GM23338 (cell line): Measurements from ENCODE around the gene KLRF2. TPM values are rescaled to one million over a fixed set of nuclear protein-coding genes. Genes with fewer than 3 reads are reported as not detected.

ENCODE experiments used
- ATAC-seq: fragments of 200-7000 bp; cut with Tn5 transposase; 3 replicates; pipeline ENCODE4 v1.9.1; 2020
- DNase-seq: peaks from one replicate; pipeline ENCODE4 v3.0.0-alpha.2; 2015; ENCODE audit warnings: low spot score
- H2AFZ ChIP-seq: fragments of 200-600 bp; sonication (generic); 2 replicates; pipeline ENCODE4 v1.8.0; 2016; ENCODE audit warnings: antibody characterized with exemption, mild to moderate bottlenecking, moderate library complexity
- H3F3A ChIP-seq: fragments of 200-600 bp; sonication (generic); replicated peaks from 2 replicates; pipeline ENCODE4 v1.8.0; 2017; ENCODE audit warnings: antibody characterized with exemption, mixed run types, low read depth
- H3K27ac ChIP-seq: fragments of 200-600 bp; sonication (generic); 2 replicates; pipeline ENCODE4 v1.6.1; 2016; ENCODE audit warnings: low read depth
- H3K27me3 ChIP-seq: fragments of 200-600 bp; sonication (generic); 2 replicates; pipeline ENCODE4 v1.8.0; 2016; ENCODE audit warnings: mild to moderate bottlenecking, mixed run types, moderate library complexity; ENCODE audit not compliant: insufficient read depth
- H3K36me3 ChIP-seq: fragments of 200-600 bp; sonication (generic); 2 replicates; pipeline ENCODE4 v1.8.0; 2016; ENCODE audit warnings: mild to moderate bottlenecking; ENCODE audit not compliant: insufficient read depth
- H3K4me1 ChIP-seq: fragments of 200-600 bp; sonication (generic); 2 replicates; pipeline ENCODE4 v1.8.0; 2016; ENCODE audit warnings: mild to moderate bottlenecking, moderate library complexity; ENCODE audit not compliant: insufficient read depth
- H3K4me2 ChIP-seq: fragments of 200-600 bp; sonication (generic); 2 replicates; pipeline ENCODE4 v1.7.1; 2017; ENCODE audit warnings: mixed run types
- H3K4me3 ChIP-seq: fragments of 200-600 bp; sonication (generic); 2 replicates; pipeline ENCODE4 v1.6.1; 2016; ENCODE audit warnings: mixed run types
- H3K79me2 ChIP-seq: fragments of 200-600 bp; sonication (generic); replicated peaks from 2 replicates; pipeline ENCODE4 v1.8.0; 2017; ENCODE audit warnings: mild to moderate bottlenecking; ENCODE audit not compliant: insufficient read depth
- H3K9me2 ChIP-seq: fragments of 200-600 bp; sonication (generic); 2 replicates; pipeline ENCODE4 v1.8.0; 2017; ENCODE audit not compliant: insufficient read depth
- H4K20me1 ChIP-seq: fragments of 200-600 bp; sonication (generic); replicated peaks from 2 replicates; pipeline ENCODE4 v1.8.0; 2017; ENCODE audit warnings: mild to moderate bottlenecking; ENCODE audit not compliant: insufficient read depth
- H3K27ac Mint-ChIP-seq: 2 replicates; pipeline ENCODE4 v1.8.0; 2020; ENCODE audit warnings: inconsistent platforms, mild to moderate bottlenecking, moderate library complexity, mixed read lengths
- H3K27me3 Mint-ChIP-seq: 3 replicates; pipeline ENCODE4 v1.8.0; 2022; ENCODE audit warnings: low read depth, mild to moderate bottlenecking, moderate library complexity, mixed read lengths, inconsistent platforms; ENCODE audit not compliant: insufficient read depth, poor library complexity
- H3K36me3 Mint-ChIP-seq: 3 replicates; pipeline ENCODE4 v1.8.0; 2021; ENCODE audit warnings: low read depth, mild to moderate bottlenecking, inconsistent platforms, moderate library complexity, mixed read lengths
- H3K4me1 Mint-ChIP-seq: 3 replicates; pipeline ENCODE4 v1.8.0; 2020; ENCODE audit warnings: mild to moderate bottlenecking, inconsistent platforms, mixed read lengths
- H3K4me3 Mint-ChIP-seq: 3 replicates; pipeline ENCODE4 v1.8.0; 2021; ENCODE audit warnings: moderate library complexity, mild to moderate bottlenecking, inconsistent platforms, mixed read lengths
- H3K9me3 Mint-ChIP-seq: 3 replicates; pipeline ENCODE4 v1.8.0; 2020; ENCODE audit warnings: moderate library complexity, mild to moderate bottlenecking, inconsistent platforms, mixed read lengths
- CTCF ChIP-seq, 2 experiments: fragments of 200-600 bp in 1 of 2; sonication (generic) in 1 of 2; conservative IDR thresholded peaks; 2 replicates each; pipeline versions ENCODE4 v1.5.1 to v1.6.1; 2016 to 2017; ENCODE audit warnings: antibody characterized with exemption in 2 of 2, low read depth in 2 of 2, mild to moderate bottlenecking in 2 of 2, moderate library complexity in 1 of 2
- EZH2 ChIP-seq: fragments of 200-600 bp; sonication (generic); IDR thresholded peaks from one replicate; pipeline ENCODE4 v1.8.0; 2017; ENCODE audit warnings: antibody characterized with exemption, mild to moderate bottlenecking, low read depth; ENCODE audit not compliant: unreplicated experiment
- EZH2phosphoT487 ChIP-seq: fragments of 200-600 bp; sonication (generic); IDR thresholded peaks from one replicate; pipeline ENCODE4 v1.8.1; 2018; ENCODE audit warnings: antibody characterized with exemption; ENCODE audit not compliant: unreplicated experiment
- JUNB ChIP-seq: IDR thresholded peaks from one replicate; pipeline ENCODE4 v1.6.1; 2016; ENCODE audit warnings: antibody characterized with exemption; ENCODE audit not compliant: unreplicated experiment
- NANOG ChIP-seq: IDR thresholded peaks from 2 replicates; pipeline ENCODE4 v1.6.1; 2016; ENCODE audit warnings: antibody characterized with exemption, borderline replicate concordance
- POLR2AphosphoS5 ChIP-seq: IDR thresholded peaks from 2 replicates; pipeline ENCODE4 v1.6.1; 2016; ENCODE audit warnings: antibody characterized with exemption, low read depth
- STAT1 ChIP-seq: IDR thresholded peaks from one replicate; pipeline ENCODE4 v1.6.1; 2016; ENCODE audit warnings: antibody characterized with exemption; ENCODE audit not compliant: unreplicated experiment
- ZNF114 ChIP-seq: fragments of 250-450 bp; sonication (Bioruptor Pico); IDR thresholded peaks from 2 replicates; pipeline ENCODE4 v1.5.0; 2020; ENCODE audit warnings: mild to moderate bottlenecking, moderate library complexity
- ZNF331 ChIP-seq: fragments of 250-450 bp; sonication (Bioruptor Pico); IDR thresholded peaks from 2 replicates; pipeline ENCODE4 v1.5.0; 2020; ENCODE audit warnings: low read depth, mild to moderate bottlenecking, moderate library complexity
- polyA plus RNA-seq: library from polyadenylated mRNA; unstranded; fragments of >200 nt; fragmentation: Nextera tagmentation; extraction: Ambion mirVana; gene quantifications from 2 replicates; pipeline ENCODE4 v1.2.1, GENCODE V29; 2016
- total RNA-seq: library from RNA; depleted of rRNA; stranded (reverse); fragments of >200 nt; shearing (Covaris generic); gene quantifications from 2 replicates; pipeline ENCODE4 v1.2.3, GENCODE V29; 2014
- TF ChIP-seq, protein P1 (sequence below): fragments of 250-450 bp; sonication (Bioruptor Pico); IDR thresholded peaks from 2 replicates; pipeline ENCODE4 v1.5.0; 2020; ENCODE audit warnings: mild to moderate bottlenecking, moderate library complexity
- TF ChIP-seq, protein P2 (sequence below): IDR thresholded peaks from 2 replicates; pipeline ENCODE4 v1.6.1; 2016; ENCODE audit warnings: antibody characterized with exemption
- TF ChIP-seq, protein P3 (sequence below): IDR thresholded peaks from one replicate; pipeline ENCODE4 v1.6.1; 2018; ENCODE audit warnings: antibody characterized with exemption; ENCODE audit not compliant: unreplicated experiment

KLRF2 gene
- total and polyA plus RNA-seq, 2 experiments from 2014 or later = not detected

DNA sequence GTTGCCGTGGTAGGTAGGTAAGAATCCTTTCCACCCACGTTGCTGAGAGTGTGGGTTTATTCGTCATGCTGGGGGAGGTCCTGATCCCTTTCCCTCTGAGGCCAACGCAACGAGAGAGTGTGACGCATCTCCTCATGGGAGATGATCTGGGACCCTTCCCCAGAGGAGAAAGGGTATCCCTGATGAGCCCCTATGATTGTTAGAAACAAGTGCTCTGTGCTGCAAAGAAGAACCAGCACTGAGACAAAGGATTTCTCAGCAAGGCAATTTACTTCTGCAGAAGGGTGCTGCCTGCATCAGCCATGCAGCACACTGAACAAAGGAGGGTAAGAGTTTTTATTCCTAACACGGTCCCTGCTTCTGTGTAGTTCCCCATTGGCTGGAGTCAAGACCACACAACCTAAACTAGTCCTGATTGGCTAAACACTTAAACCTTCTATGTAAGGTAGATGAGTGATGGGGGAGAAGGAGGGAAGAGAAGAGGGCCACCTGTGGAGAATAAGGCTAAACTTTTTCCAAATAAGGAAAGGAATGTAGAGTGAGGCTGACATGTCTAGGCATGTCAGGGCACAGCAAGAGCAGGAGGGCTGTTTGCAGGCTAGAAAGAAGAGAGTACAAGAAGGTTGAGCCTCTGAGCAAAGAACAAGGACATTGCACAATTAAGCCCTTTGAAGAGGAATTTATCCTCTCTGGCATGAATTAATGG, 29.6 kb downstream of the KLRF2 start:
- Histone ChIP-seq H2AFZ (no peak overlapping the region), H3K9me2 (0 out of 2 replicates have a peak, but pooled peaks cover 6% of the 10 kb centered on the region), H3K4me2 (no peak overlapping the region), H3K4me1 (no peaks in the 10 kb centered on the region), H3K79me2 (no peaks in the 10 kb centered on the region), H3K36me3 (peaks cover 15% of the 10 kb centered on the region), H4K20me1 (no peaks in the 10 kb centered on the region), H3F3A (no peaks in the 10 kb centered on the region), H3K4me3 (no peak overlapping the region), H3K27ac (no peak overlapping the region), H3K27me3 (no peaks in the 10 kb centered on the region)
- peaks cover 36% of the 10 kb centered on the region for H3K36me3 Mint-ChIP-seq
- peak; percentile 43 for ATAC-seq
- H3K4me1 Mint-ChIP-seq = no peaks in the 10 kb centered on the region
- H3K9me3 Mint-ChIP-seq = peaks cover 48% of the 10 kb centered on the region
- H3K27ac Mint-ChIP-seq = no peak overlapping the region
- peak; percentile 31 for DNase-seq
- H3K27me3 Mint-ChIP-seq = no peaks in the 10 kb centered on the region
- TF ChIP-seq ZNF331 (CRISPR knock-in tag) (no peak), EZH2 (no peak), CTCF (conservative IDR thresholded peaks at IDR 0.05; ENCODE audit: low read depth in 2 of 2) (no peak), JUNB (no peak), EZH2phosphoT487 (no peak), STAT1 (no peak), POLR2AphosphoS5 (no peak), NANOG (no peak), ZNF114 (CRISPR knock-in tag) (no peak)
- TF ChIP-seq, protein P1, sequence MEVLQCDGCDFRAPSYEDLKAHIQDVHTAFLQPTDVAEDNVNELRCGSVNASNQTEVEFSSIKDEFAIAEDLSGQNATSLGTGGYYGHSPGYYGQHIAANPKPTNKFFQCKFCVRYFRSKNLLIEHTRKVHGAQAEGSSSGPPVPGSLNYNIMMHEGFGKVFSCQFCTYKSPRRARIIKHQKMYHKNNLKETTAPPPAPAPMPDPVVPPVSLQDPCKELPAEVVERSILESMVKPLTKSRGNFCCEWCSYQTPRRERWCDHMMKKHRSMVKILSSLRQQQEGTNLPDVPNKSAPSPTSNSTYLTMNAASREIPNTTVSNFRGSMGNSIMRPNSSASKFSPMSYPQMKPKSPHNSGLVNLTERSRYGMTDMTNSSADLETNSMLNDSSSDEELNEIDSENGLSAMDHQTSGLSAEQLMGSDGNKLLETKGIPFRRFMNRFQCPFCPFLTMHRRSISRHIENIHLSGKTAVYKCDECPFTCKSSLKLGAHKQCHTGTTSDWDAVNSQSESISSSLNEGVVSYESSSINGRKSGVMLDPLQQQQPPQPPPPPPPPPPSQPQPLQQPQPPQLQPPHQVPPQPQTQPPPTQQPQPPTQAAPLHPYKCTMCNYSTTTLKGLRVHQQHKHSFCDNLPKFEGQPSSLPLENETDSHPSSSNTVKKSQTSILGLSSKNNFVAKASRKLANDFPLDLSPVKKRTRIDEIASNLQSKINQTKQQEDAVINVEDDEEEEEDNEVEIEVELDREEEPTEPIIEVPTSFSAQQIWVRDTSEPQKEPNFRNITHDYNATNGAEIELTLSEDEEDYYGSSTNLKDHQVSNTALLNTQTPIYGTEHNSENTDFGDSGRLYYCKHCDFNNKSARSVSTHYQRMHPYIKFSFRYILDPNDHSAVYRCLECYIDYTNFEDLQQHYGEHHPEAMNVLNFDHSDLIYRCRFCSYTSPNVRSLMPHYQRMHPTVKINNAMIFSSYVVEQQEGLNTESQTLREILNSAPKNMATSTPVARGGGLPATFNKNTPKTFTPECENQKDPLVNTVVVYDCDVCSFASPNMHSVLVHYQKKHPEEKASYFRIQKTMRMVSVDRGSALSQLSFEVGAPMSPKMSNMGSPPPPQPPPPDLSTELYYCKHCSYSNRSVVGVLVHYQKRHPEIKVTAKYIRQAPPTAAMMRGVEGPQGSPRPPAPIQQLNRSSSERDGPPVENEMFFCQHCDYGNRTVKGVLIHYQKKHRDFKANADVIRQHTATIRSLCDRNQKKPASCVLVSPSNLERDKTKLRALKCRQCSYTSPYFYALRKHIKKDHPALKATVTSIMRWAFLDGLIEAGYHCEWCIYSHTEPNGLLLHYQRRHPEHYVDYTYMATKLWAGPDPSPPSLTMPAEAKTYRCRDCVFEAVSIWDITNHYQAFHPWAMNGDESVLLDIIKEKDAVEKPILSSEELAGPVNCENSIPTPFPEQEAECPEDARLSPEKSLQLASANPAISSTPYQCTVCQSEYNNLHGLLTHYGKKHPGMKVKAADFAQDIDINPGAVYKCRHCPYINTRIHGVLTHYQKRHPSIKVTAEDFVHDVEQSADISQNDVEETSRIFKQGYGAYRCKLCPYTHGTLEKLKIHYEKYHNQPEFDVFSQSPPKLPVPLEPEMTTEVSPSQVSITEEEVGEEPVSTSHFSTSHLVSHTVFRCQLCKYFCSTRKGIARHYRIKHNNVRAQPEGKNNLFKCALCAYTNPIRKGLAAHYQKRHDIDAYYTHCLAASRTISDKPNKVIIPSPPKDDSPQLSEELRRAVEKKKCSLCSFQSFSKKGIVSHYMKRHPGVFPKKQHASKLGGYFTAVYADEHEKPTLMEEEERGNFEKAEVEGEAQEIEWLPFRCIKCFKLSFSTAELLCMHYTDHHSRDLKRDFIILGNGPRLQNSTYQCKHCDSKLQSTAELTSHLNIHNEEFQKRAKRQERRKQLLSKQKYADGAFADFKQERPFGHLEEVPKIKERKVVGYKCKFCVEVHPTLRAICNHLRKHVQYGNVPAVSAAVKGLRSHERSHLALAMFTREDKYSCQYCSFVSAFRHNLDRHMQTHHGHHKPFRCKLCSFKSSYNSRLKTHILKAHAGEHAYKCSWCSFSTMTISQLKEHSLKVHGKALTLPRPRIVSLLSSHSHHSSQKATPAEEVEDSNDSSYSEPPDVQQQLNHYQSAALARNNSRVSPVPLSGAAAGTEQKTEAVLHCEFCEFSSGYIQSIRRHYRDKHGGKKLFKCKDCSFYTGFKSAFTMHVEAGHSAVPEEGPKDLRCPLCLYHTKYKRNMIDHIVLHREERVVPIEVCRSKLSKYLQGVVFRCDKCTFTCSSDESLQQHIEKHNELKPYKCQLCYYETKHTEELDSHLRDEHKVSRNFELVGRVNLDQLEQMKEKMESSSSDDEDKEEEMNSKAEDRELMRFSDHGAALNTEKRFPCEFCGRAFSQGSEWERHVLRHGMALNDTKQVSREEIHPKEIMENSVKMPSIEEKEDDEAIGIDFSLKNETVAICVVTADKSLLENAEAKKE (CRISPR knock-in tag) = no peak
- TF ChIP-seq, protein P2, sequence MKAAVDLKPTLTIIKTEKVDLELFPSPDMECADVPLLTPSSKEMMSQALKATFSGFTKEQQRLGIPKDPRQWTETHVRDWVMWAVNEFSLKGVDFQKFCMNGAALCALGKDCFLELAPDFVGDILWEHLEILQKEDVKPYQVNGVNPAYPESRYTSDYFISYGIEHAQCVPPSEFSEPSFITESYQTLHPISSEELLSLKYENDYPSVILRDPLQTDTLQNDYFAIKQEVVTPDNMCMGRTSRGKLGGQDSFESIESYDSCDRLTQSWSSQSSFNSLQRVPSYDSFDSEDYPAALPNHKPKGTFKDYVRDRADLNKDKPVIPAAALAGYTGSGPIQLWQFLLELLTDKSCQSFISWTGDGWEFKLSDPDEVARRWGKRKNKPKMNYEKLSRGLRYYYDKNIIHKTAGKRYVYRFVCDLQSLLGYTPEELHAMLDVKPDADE = no peak
- TF ChIP-seq, protein P3, sequence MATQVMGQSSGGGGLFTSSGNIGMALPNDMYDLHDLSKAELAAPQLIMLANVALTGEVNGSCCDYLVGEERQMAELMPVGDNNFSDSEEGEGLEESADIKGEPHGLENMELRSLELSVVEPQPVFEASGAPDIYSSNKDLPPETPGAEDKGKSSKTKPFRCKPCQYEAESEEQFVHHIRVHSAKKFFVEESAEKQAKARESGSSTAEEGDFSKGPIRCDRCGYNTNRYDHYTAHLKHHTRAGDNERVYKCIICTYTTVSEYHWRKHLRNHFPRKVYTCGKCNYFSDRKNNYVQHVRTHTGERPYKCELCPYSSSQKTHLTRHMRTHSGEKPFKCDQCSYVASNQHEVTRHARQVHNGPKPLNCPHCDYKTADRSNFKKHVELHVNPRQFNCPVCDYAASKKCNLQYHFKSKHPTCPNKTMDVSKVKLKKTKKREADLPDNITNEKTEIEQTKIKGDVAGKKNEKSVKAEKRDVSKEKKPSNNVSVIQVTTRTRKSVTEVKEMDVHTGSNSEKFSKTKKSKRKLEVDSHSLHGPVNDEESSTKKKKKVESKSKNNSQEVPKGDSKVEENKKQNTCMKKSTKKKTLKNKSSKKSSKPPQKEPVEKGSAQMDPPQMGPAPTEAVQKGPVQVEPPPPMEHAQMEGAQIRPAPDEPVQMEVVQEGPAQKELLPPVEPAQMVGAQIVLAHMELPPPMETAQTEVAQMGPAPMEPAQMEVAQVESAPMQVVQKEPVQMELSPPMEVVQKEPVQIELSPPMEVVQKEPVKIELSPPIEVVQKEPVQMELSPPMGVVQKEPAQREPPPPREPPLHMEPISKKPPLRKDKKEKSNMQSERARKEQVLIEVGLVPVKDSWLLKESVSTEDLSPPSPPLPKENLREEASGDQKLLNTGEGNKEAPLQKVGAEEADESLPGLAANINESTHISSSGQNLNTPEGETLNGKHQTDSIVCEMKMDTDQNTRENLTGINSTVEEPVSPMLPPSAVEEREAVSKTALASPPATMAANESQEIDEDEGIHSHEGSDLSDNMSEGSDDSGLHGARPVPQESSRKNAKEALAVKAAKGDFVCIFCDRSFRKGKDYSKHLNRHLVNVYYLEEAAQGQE = no peak
- H3K4me3 Mint-ChIP-seq = no peak overlapping the region
